ENCODE measurements around the gene TMEM231. TPM values are rescaled to one million over a fixed set of nuclear protein-coding genes. Genes with fewer than 3 reads are reported as not detected.
"Not testable (repeated sequence)": the region's sequence is repeated elsewhere in the genome, so short reads cannot be mapped to it uniquely, and the experiment has no call there.

TMEM231 gene
- total RNA-seq, 2 donors from 2014 or later: 3.9 to 6.6 TPM

- Mint-ChIP-seq H3K27ac (peak overlapping the region; percentile 31 to 51), H3K4me3 (peak overlapping the region; percentile 85), H3K27me3 (peaks cover 0 to 8% of the 10 kb centered on the region in 2 donors), H3K9me3 (no peaks in the 10 kb centered on the region), H3K36me3 (no peaks in the 10 kb centered on the region), H3K4me1 (ENCODE audit: low read depth in 2 of 2) (peaks cover 5 to 8% of the 10 kb centered on the region in 2 donors)
- no peak for ATAC-seq
- no peak for DNase-seq (ENCODE audit: low spot score)
Observed at GRCh38 chr16:75556431-75556950, 439 bp upstream of the TMEM231 start.

GRCh38 chr16:75555213-75555706, 792 bp downstream of the TMEM231 start:
- H3K27ac Mint-ChIP-seq: peak overlapping the region; percentile 31 to 81
- H3K4me1 Mint-ChIP-seq (ENCODE audit: low read depth in 2 of 2): peaks cover 5 to 8% of the 10 kb centered on the region in 2 donors
- H3K4me3 Mint-ChIP-seq: peak overlapping the region; percentile 85
- peak; percentile 5 to 33 for ATAC-seq
- H3K36me3 Mint-ChIP-seq: no peaks in the 10 kb centered on the region
- no peaks in the 10 kb centered on the region for H3K9me3 Mint-ChIP-seq
- peaks cover 0 to 8% of the 10 kb centered on the region in 2 donors for H3K27me3 Mint-ChIP-seq
- DNase-seq (ENCODE audit: low spot score): no peak

DNA sequence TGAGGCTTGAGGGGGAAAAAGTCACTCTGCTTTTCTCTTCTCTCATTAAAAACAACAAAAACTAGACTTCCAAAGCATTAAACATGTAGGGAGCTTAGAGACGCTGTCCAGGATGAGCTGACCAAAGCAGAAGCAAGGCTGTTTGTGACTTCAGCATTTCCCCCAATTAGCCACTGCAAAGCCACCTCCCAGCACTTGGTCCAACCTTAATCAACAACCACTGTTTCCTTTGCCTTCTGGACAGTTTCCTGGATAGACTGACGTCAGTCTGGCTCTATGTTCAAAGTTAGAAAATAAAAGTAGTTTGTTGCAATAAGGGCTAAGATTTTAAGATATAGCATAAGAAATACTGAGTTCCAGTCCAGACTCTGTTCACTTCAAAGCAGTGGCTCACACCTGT, 3.1 kb downstream of the TMEM231 start:
- no peak for DNase-seq (ENCODE audit: low spot score)
- H3K27ac Mint-ChIP-seq: no peak overlapping the region
- H3K36me3 Mint-ChIP-seq: no peaks in the 10 kb centered on the region
- no peak for ATAC-seq
- no peak overlapping the region for H3K4me3 Mint-ChIP-seq
- no peaks in the 10 kb centered on the region for H3K9me3 Mint-ChIP-seq
- H3K27me3 Mint-ChIP-seq: peaks cover 0 to 8% of the 10 kb centered on the region in 2 donors
- peaks cover 5 to 11% of the 10 kb centered on the region in 2 donors for H3K4me1 Mint-ChIP-seq (ENCODE audit: low read depth in 2 of 2)

- Mint-ChIP-seq H3K36me3 (no peaks in the 10 kb centered on the region), H3K9me3 (no peaks in the 10 kb centered on the region), H3K27ac (peak overlapping the region in 1 of 2 donors; percentile 18), H3K27me3 (peaks cover 0 to 11% of the 10 kb centered on the region in 2 donors), H3K4me1 (ENCODE audit: low read depth in 2 of 2) (peaks cover 0 to 4% of the 10 kb centered on the region in 2 donors), H3K4me3 (no peak overlapping the region)
- ATAC-seq (peak; percentile 36 to 52), DNase-seq (ENCODE audit: low spot score) (no peak)
Observed at GRCh38 chr16:75550211-75550662, 5.8 kb downstream of the TMEM231 start.

DNA sequence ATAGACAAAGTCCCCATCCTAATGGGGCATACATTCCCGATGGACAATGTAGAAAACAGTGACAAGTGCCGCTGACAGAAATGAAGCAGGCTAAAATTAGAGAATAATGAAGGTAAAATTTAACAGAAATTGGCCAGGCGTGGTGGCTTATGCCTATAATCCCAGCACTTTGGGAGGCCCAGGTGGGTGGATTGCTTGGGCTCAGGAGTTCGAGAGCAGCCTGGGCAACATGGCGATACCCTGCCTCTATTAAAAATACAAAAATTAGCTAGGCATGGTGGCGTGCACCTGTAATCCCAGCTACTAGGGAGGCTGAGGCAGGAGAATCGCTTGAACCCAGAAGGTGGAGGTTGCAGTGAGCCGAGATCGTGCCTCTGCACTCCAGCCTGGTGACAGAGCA, 7.6 kb downstream of the TMEM231 start:
- not testable (repeated sequence) for ATAC-seq; H3K36me3 Mint-ChIP-seq; H3K27ac Mint-ChIP-seq; DNase-seq (ENCODE audit: low spot score); H3K4me3 Mint-ChIP-seq; H3K4me1 Mint-ChIP-seq (ENCODE audit: low read depth in 2 of 2); H3K9me3 Mint-ChIP-seq
- H3K27me3 Mint-ChIP-seq: peaks cover 0 to 11% of the 10 kb centered on the region in 2 donors

DNA sequence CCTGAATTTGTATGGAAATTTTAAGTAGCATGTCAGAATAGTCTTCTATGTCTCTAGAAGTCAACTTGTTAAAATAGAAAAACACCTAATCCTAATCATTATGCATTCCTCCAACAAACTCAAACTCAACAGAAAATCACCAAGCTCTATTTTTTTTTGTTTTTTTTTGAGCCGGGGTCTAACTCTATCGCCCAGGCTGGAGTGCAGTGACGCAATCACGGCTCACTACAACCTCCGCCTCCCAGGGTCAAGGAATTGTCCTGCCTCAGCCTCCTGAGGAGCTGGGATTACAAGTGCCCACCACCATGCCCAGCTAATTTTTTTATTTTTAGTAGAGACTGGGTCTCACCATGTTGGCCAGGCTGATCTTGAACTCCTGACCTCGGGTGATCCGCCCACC, 9.8 kb downstream of the TMEM231 start:
- no peaks in the 10 kb centered on the region for H3K9me3 Mint-ChIP-seq
- no peak overlapping the region for H3K27ac Mint-ChIP-seq
- DNase-seq (ENCODE audit: low spot score) (no peak), ATAC-seq (no peak)
- no peak overlapping the region for H3K4me3 Mint-ChIP-seq
- H3K36me3 Mint-ChIP-seq: no peaks in the 10 kb centered on the region
- peaks cover 0 to 4% of the 10 kb centered on the region in 2 donors for H3K4me1 Mint-ChIP-seq (ENCODE audit: low read depth in 2 of 2)
- H3K27me3 Mint-ChIP-seq: peaks cover 0 to 7% of the 10 kb centered on the region in 2 donors

DNA sequence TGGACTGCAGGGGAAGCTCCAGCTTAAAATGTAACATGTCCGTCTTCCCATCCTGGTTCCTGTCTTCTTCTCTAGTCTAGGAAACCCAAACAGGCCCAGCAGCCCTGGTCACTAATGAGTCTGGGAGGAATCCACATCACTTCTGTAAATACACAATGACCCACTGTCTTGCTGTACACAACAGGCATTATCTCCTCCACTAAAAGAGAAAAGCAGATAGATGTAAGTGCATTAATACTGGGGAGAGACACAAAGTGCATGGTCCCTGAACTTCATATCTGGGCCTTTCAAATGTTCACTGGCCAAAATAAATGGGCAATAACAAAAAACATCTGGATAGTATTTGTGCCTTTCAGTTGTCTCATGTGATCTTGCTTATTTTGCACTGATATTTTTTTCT, 10.2 kb downstream of the TMEM231 start:
- H3K4me3 Mint-ChIP-seq; H3K36me3 Mint-ChIP-seq; H3K4me1 Mint-ChIP-seq (ENCODE audit: low read depth in 2 of 2); ATAC-seq; DNase-seq (ENCODE audit: low spot score); H3K9me3 Mint-ChIP-seq; H3K27me3 Mint-ChIP-seq; H3K27ac Mint-ChIP-seq: not testable (repeated sequence)

DNA sequence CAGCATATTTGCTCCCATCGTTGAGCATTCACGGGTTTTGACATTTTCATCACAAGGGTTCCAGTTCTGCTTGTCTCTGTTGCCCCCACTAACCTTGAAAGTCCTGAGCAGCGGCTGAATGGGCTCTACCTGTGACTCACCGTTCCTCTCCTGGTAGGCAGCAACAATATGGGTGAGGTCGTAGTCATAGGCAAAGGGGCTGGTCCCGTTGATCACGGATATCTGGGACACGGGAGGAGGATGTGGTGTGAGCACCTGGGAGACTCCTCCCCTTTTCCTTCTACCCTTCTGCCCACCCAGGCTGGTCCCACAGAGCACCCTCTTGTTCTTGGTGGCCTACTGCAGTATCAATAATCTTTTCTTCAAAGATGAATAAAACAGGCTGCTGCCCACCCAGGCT, 13.6 kb downstream of the TMEM231 start:
- not testable (repeated sequence) for H3K4me1 Mint-ChIP-seq (ENCODE audit: low read depth in 2 of 2); H3K4me3 Mint-ChIP-seq; H3K27me3 Mint-ChIP-seq

DNA sequence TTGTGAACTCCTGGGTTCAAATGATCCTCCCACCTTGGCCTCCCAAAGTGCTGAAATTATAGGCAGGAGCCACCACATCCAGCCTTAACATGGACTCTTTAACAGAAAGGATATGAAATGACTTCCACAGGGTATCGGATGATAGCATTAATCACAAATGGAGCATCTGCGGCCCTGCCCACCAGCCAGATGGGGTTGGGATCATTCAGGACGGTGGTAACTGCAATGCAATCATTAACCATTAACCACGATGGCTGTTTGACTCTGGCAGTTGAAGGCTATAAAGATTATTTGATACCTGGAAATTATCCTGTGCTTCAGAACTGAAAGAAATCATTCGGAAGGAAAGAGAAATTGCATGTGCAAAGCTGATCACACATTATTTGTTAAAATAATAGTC, 14.8 kb downstream of the TMEM231 start:
- Mint-ChIP-seq H3K4me3 (no peak overlapping the region), H3K27ac (no peak overlapping the region), H3K9me3 (no peaks in the 10 kb centered on the region), H3K4me1 (ENCODE audit: low read depth in 2 of 2) (no peaks in the 10 kb centered on the region), H3K36me3 (no peaks in the 10 kb centered on the region), H3K27me3 (no peaks in the 10 kb centered on the region)
- no peak for ATAC-seq
- no peak for DNase-seq (ENCODE audit: low spot score)

More for the DNA sequence above, 13.6 kb downstream of the TMEM231 start:
- H3K36me3 Mint-ChIP-seq; H3K27ac Mint-ChIP-seq; ATAC-seq; H3K9me3 Mint-ChIP-seq; DNase-seq (ENCODE audit: low spot score): not testable (repeated sequence)

- not testable (repeated sequence) for DNase-seq (ENCODE audit: low spot score); H3K4me1 Mint-ChIP-seq (ENCODE audit: low read depth in 2 of 2); H3K27me3 Mint-ChIP-seq; H3K4me3 Mint-ChIP-seq; H3K9me3 Mint-ChIP-seq; H3K27ac Mint-ChIP-seq; H3K36me3 Mint-ChIP-seq
- ATAC-seq: peak in 1 of 2 donors; percentile 32
Observed at GRCh38 chr16:75538882-75539565, 17.0 kb downstream of the TMEM231 start.

- Mint-ChIP-seq H3K27me3 (no peaks in the 10 kb centered on the region), H3K27ac (no peak overlapping the region), H3K9me3 (no peaks in the 10 kb centered on the region), H3K36me3 (no peaks in the 10 kb centered on the region), H3K4me1 (ENCODE audit: low read depth in 2 of 2) (no peaks in the 10 kb centered on the region), H3K4me3 (no peak overlapping the region)
- no peak for DNase-seq (ENCODE audit: low spot score)
- ATAC-seq: no peak
Observed at GRCh38 chr16:75537776-75538175, 18.3 kb downstream of the TMEM231 start.

DNA sequence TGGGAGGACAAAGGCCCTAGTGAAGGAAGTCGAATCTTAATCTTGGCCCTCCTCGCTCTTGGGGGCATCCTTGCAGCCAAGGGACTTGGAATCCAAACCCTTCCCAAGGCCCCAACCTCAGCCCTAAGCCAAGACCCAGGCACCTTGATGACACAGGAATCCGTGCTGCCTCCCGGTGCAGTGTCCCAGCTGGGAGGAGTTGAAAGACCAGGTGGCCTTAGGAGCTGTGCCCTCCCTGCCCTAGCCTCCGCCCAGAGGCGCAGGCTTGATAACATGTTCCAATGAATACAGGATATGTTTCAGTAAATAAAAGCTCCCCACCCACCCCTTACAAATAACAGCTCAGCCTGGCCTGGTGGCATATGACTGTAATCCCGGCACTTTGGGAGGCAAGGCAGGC, 20.2 kb downstream of the TMEM231 start, which contains the start of gene CHST5:
CHST5 (minus strand) TSS at position 208 of the 400 bp plus-strand sequence. CDS start 5,724 bp downstream, outside the sequence.
- ATAC-seq (no peak), DNase-seq (ENCODE audit: low spot score) (no peak)
- Mint-ChIP-seq H3K4me1 (ENCODE audit: low read depth in 2 of 2) (no peaks in the 10 kb centered on the region), H3K36me3 (no peaks in the 10 kb centered on the region), H3K27me3 (no peaks in the 10 kb centered on the region), H3K4me3 (no peak within 1 kb of the TSS), H3K9me3 (no peaks in the 10 kb centered on the region), H3K27ac (no peak within 1 kb of the TSS)

DNA sequence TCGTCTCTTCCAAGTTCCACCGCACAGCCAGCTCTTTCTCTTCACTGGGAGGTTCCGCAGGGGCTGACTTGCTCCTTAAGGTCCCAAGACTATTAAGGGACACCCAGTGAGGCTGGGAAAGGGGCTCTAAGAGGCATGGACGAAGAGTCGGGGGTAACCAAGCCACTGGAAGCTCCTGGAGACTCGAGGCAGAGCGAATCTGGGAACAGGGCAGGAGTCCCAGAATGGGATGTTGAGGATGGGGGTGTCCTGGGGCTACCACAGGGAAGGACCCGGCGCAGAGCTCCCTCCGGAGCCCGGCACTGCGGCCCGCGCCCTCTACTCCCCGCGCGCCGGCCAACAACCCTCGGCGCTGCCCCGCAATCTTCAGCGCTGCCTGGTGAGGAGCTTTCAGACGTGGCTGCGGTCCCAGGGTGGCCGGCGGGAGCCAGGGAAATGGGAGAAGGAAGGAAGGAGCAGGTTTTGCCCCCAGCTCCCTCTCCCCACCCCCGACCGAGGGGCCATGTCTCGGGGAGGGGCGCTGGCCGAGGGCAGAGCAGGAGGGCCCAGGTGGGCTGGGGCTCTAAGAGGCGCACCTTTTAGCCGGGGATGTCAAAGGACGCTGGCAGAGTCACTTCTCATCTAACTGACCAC, 20.7 kb downstream of the TMEM231 start:
- Mint-ChIP-seq H3K27me3 (no peaks in the 10 kb centered on the region), H3K4me1 (ENCODE audit: low read depth in 2 of 2) (no peaks in the 10 kb centered on the region), H3K36me3 (no peaks in the 10 kb centered on the region), H3K4me3 (no peak overlapping the region), H3K9me3 (no peaks in the 10 kb centered on the region), H3K27ac (no peak overlapping the region)
- no peak for ATAC-seq
- no peak for DNase-seq (ENCODE audit: low spot score)

- no peaks in the 10 kb centered on the region for H3K4me1 Mint-ChIP-seq (ENCODE audit: low read depth in 2 of 2)
- DNase-seq (ENCODE audit: low spot score) (no peak), ATAC-seq (no peak)
- H3K27ac Mint-ChIP-seq: no peak overlapping the region
- no peak overlapping the region for H3K4me3 Mint-ChIP-seq
- H3K9me3 Mint-ChIP-seq: no peaks in the 10 kb centered on the region
- H3K27me3 Mint-ChIP-seq: no peaks in the 10 kb centered on the region
- H3K36me3 Mint-ChIP-seq: no peaks in the 10 kb centered on the region
Observed at GRCh38 chr16:75534560-75535205, 21.4 kb downstream of the TMEM231 start.

Measured in natural killer cell treated with Interleukin-12 subunit alpha and Interleukin-12 subunit beta and Interleukin-15 and Interleukin-18, amount 100 ng/mL, for 72 hours (primary cell).